ENCODE measurements around the gene DKK2.
A peak's percentile ranks its signal among the peaks of the same experiment; 100 is the strongest.

The DKK2 gene

GRCh38 chr4:107017443-107018343, 18.4 kb downstream of the DKK2 start:
- no peak for DNase-seq (ENCODE audit: low read depth in 2 of 2)

- DNase-seq (ENCODE audit: low read depth in 2 of 2), result no peak
These were observed 24.8 kb downstream of the DKK2 start for GRCh38 chr4:107011312-107011711.

- DNase-seq (ENCODE audit: low read depth in 2 of 2), result no peak
These were observed 26.7 kb downstream of the DKK2 start for GRCh38 chr4:107009196-107009968.

- no peak for DNase-seq (ENCODE audit: low read depth in 2 of 2)
These were observed 28.0 kb downstream of the DKK2 start for GRCh38 chr4:107008115-107008514.

- DNase-seq (ENCODE audit: low read depth in 2 of 2), result no peak
These were observed 29.9 kb downstream of the DKK2 start for GRCh38 chr4:107006218-107006617.

GRCh38 chr4:106996490-106996889, 39.6 kb downstream of the DKK2 start:
- no peak for DNase-seq (ENCODE audit: low read depth in 2 of 2)

- no peak for DNase-seq (ENCODE audit: low read depth in 2 of 2)
These were observed 42.3 kb downstream of the DKK2 start for GRCh38 chr4:106993827-106994226.

- no peak for DNase-seq (ENCODE audit: low read depth in 2 of 2)
These were observed 48.8 kb downstream of the DKK2 start for GRCh38 chr4:106987311-106987710.

GRCh38 chr4:106986486-106986885, 49.6 kb downstream of the DKK2 start:
- DNase-seq (ENCODE audit: low read depth in 2 of 2), result peak; percentile 72 to 79

GRCh38 chr4:106985830-106986229, 50.3 kb downstream of the DKK2 start:
- no peak for DNase-seq (ENCODE audit: low read depth in 2 of 2)

GRCh38 chr4:106982711-106983211, 53.4 kb downstream of the DKK2 start:
- no peak for DNase-seq (ENCODE audit: low read depth in 2 of 2)

GRCh38 chr4:106981431-106981830, 54.7 kb downstream of the DKK2 start:
- DNase-seq (ENCODE audit: low read depth in 2 of 2), result no peak

- no peak for DNase-seq (ENCODE audit: low read depth in 2 of 2)
These were observed 56.6 kb downstream of the DKK2 start for GRCh38 chr4:106979476-106979875.

- DNase-seq (ENCODE audit: low read depth in 2 of 2), result no peak
These were observed 57.9 kb downstream of the DKK2 start for GRCh38 chr4:106978046-106978774.

GRCh38 chr4:106971636-106972035, 64.5 kb downstream of the DKK2 start:
- no peak for DNase-seq (ENCODE audit: low read depth in 2 of 2)

- no peak for DNase-seq (ENCODE audit: low read depth in 2 of 2)
These were observed 68.2 kb downstream of the DKK2 start for GRCh38 chr4:106967892-106968291.

- no peak for DNase-seq (ENCODE audit: low read depth in 2 of 2)
These were observed 82.9 kb downstream of the DKK2 start for GRCh38 chr4:106953036-106953705.

- no peak for DNase-seq (ENCODE audit: low read depth in 2 of 2)
These were observed 84.2 kb downstream of the DKK2 start for GRCh38 chr4:106951891-106952290.

GRCh38 chr4:106941841-106942240, 94.3 kb downstream of the DKK2 start:
- no peak for DNase-seq (ENCODE audit: low read depth in 2 of 2)

- no peak for DNase-seq (ENCODE audit: low read depth in 2 of 2)
These were observed 105.6 kb downstream of the DKK2 start for GRCh38 chr4:106930522-106930921.

- no peak for DNase-seq (ENCODE audit: low read depth in 2 of 2)
These were observed 106.9 kb downstream of the DKK2 start for GRCh38 chr4:106929248-106929647.
